ENCODE results near the gene CRIM1. TPM values are rescaled to one million over a fixed set of nuclear protein-coding genes. Genes with fewer than 3 reads are reported as not detected.
A peak's percentile ranks its signal among the peaks of the same experiment; 100 is the strongest.

Gene CRIM1
- total and polyA plus RNA-seq, 4 donors = 24.3 to 119 (median 58.4) TPM

- peaks cover 12 to 91% (median 26%) of the 10 kb centered on the region in 5 donors for H3K4me1 ChIP-seq (ENCODE audit: control insufficient read depth in 5 of 5, insufficient read depth in 5 of 5, low read length in 5 of 5)
- H3K9ac ChIP-seq (ENCODE audit: insufficient read depth in 1 of 2, low read length in 2 of 2) = no peak overlapping the region
- H3K9me3 ChIP-seq (ENCODE audit: control insufficient read depth in 4 of 4, insufficient read depth in 3 of 4, low read length in 3 of 4) = no peaks in the 10 kb centered on the region
- H3K36me3 ChIP-seq (ENCODE audit: control insufficient read depth in 4 of 4, insufficient read depth in 4 of 4, low read length in 4 of 4) = no peaks in the 10 kb centered on the region
- ATAC-seq (ENCODE audit: insufficient read depth, low FRiP score) (no peak), DNase-seq (no peak)
- no peaks in the 10 kb centered on the region for H3K27me3 ChIP-seq (ENCODE audit: control insufficient read depth in 3 of 3, insufficient read depth in 3 of 3, low read length in 2 of 3)
- 47 to 84% methylated on average over 4 of the region's 4 CpGs for WGBS, 2 donors
- H3K27ac ChIP-seq (ENCODE audit: low read depth in 1 of 2, low read length in 1 of 2) = peak overlapping the region in 1 of 2 donors; percentile 43
- TF ChIP-seq CTCF (IDR thresholded peaks at IDR 0.05; ENCODE audit: control extremely low read depth, extremely low read depth) = no peak
- no peak overlapping the region for H3K4me3 ChIP-seq
Observed at GRCh38 chr2:36410681-36411080, 55.1 kb downstream of the CRIM1 start.

DNA sequence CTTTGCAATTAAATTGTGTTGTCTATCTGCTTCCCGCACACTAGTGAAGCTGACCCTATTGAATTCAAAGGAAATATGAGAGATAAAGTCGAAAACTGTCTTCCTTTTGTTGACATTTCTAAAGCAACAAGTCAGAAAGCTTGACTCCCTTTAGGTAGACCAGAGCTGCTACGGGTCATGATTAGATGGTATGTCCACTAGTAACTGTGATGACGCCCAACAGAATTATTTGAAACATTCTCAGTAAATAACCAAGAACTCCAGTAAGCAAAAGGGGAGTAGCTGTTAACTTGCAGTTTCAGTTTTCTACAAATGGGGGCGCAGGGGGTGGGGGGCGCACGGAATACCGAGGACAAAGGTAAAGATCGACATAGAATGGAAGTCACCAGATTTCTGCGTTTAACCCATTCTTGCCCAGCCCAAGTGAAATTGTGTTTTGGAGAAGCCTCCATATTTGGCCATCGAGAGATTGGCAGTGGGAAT is 56.4 kb downstream of the CRIM1 start:
- no peak for ATAC-seq (ENCODE audit: insufficient read depth, low FRiP score)
- H3K4me1 ChIP-seq (ENCODE audit: control insufficient read depth in 5 of 5, insufficient read depth in 5 of 5, low read length in 5 of 5) = peaks cover 15 to 98% (median 30%) of the 10 kb centered on the region in 5 donors
- H3K4me3 ChIP-seq = no peak overlapping the region

GRCh38 chr2:36413218-36413617 is 57.6 kb downstream of the CRIM1 start:
- H3K4me1 ChIP-seq (ENCODE audit: control insufficient read depth in 5 of 5, insufficient read depth in 5 of 5, low read length in 5 of 5) = peaks cover 15 to 88% (median 26%) of the 10 kb centered on the region in 5 donors
- H3K9ac ChIP-seq (ENCODE audit: insufficient read depth in 1 of 2, low read length in 2 of 2) = no peak overlapping the region
- ATAC-seq (ENCODE audit: insufficient read depth, low FRiP score) = no peak
- 71 to 77% methylated on average over 4 of the region's 4 CpGs for WGBS, 2 donors
- no peaks in the 10 kb centered on the region for H3K36me3 ChIP-seq (ENCODE audit: control insufficient read depth in 4 of 4, insufficient read depth in 4 of 4, low read length in 4 of 4)
- H3K4me3 ChIP-seq = no peak overlapping the region
- DNase-seq = peak; percentile 65 to 90 (median 87)
- no peak for TF ChIP-seq CTCF (IDR thresholded peaks at IDR 0.05; ENCODE audit: control extremely low read depth, extremely low read depth)
- H3K27ac ChIP-seq (ENCODE audit: low read depth in 1 of 2, low read length in 1 of 2) = peak overlapping the region in 1 of 2 donors; percentile 9
- no peaks in the 10 kb centered on the region for H3K27me3 ChIP-seq (ENCODE audit: control insufficient read depth in 3 of 3, insufficient read depth in 3 of 3, low read length in 2 of 3)
- H3K9me3 ChIP-seq (ENCODE audit: control insufficient read depth in 4 of 4, insufficient read depth in 3 of 4, low read length in 3 of 4) = no peaks in the 10 kb centered on the region

More for the DNA sequence above, 56.4 kb downstream of the CRIM1 start:
- TF ChIP-seq CTCF (IDR thresholded peaks at IDR 0.05; ENCODE audit: control extremely low read depth, extremely low read depth) = no peak
- H3K9me3 ChIP-seq (ENCODE audit: control insufficient read depth in 4 of 4, insufficient read depth in 3 of 4, low read length in 3 of 4) = no peaks in the 10 kb centered on the region
- no peaks in the 10 kb centered on the region for H3K36me3 ChIP-seq (ENCODE audit: control insufficient read depth in 4 of 4, insufficient read depth in 4 of 4, low read length in 4 of 4)
- no peak for DNase-seq
- 64 to 77% methylated on average over 11 of the region's 11 CpGs for WGBS, 2 donors
- no peak overlapping the region for H3K9ac ChIP-seq (ENCODE audit: insufficient read depth in 1 of 2, low read length in 2 of 2)
- H3K27ac ChIP-seq (ENCODE audit: low read depth in 1 of 2, low read length in 1 of 2) = peak overlapping the region; percentile 26 to 71
- H3K27me3 ChIP-seq (ENCODE audit: control insufficient read depth in 3 of 3, insufficient read depth in 3 of 3, low read length in 2 of 3) = no peaks in the 10 kb centered on the region

DNA sequence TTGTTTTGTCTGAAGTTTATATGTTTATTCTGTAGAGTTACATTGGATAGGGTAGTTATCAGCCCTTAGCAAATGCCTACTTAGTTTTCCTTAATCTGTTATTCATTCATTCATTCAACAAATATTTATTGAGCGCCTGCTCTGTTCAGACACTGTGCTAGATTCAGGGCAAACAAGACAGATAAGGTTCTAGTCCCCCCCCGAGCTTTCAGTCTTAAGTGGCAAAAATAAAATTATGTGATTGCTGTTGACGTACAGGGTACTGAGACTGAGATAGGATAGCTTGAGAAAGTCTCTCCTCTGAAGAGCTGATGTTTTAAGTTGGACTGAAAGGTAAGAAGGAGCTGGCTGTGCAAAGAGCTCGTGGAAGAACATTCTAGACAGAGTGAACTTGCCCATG is 58.7 kb downstream of the CRIM1 start:
- ATAC-seq (ENCODE audit: insufficient read depth, low FRiP score) (no peak), DNase-seq (no peak)
- H3K36me3 ChIP-seq (ENCODE audit: control insufficient read depth in 4 of 4, insufficient read depth in 4 of 4, low read length in 4 of 4) = no peaks in the 10 kb centered on the region
- 92 to 93% methylated on average over 4 of the region's 4 CpGs for WGBS, 2 donors
- H3K4me3 ChIP-seq = no peak overlapping the region
- no peak for TF ChIP-seq CTCF (IDR thresholded peaks at IDR 0.05; ENCODE audit: control extremely low read depth, extremely low read depth)
- no peak overlapping the region for H3K9ac ChIP-seq (ENCODE audit: insufficient read depth in 1 of 2, low read length in 2 of 2)
- H3K27ac ChIP-seq (ENCODE audit: low read depth in 1 of 2, low read length in 1 of 2) = peak overlapping the region in 1 of 2 donors; percentile 24
- H3K27me3 ChIP-seq (ENCODE audit: control insufficient read depth in 3 of 3, insufficient read depth in 3 of 3, low read length in 2 of 3) = no peaks in the 10 kb centered on the region
- peaks cover 11 to 77% (median 25%) of the 10 kb centered on the region in 5 donors for H3K4me1 ChIP-seq (ENCODE audit: control insufficient read depth in 5 of 5, insufficient read depth in 5 of 5, low read length in 5 of 5)
- H3K9me3 ChIP-seq (ENCODE audit: control insufficient read depth in 4 of 4, insufficient read depth in 3 of 4, low read length in 3 of 4) = no peaks in the 10 kb centered on the region

Measured in lung (tissue), 12 donors.